ENCODE data around the gene CHRNA4. TPM values are rescaled to one million over a fixed set of nuclear protein-coding genes. Genes with fewer than 3 reads are reported as not detected.

Gene CHRNA4
- total RNA-seq, 1 donor = not detected

DNA sequence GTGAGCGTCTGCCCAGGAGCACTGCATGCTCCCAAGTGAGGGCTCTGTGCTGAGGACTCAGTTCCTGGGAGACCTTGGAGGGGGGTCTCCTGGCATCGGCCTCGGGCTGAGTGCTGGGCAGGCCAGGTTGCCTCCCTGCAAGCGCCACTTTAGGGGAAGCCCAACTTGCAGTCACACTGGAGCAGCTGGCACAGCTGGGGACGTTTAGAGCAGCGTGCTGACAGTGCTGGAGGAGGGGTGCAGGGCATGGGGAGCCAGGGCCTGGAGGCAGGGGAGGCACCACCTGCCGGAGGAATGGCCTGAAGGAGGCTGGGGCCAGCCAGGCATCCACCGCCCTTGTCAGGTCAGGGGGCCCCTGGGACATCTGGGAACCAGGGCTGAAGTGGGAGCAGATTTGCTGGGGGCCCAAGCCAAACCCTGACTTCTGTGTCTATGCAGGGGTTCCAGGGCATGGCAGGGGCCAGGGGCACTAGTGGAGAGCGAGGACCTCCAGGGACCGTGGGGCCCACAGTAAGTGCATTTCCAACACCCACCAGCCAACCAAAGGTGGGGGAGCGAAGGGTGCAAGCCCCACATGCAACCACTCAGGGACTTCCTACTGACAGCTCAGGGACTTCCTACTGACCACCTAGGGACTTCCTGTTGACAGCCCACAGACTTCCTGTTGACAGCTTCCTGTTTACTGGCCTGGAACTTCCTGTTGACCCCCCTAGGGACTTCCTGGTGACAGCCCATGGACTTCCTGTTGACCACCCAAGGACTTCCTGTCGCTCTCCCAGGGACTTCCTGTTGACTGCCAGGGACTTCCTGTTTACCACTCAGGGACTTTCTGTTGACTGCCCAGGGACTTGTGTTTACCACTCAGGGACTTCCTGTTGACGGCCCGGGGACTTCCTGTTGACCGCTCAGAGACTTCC, 34.6 kb downstream of the CHRNA4 start:
- H3K4me3 ChIP-seq (ENCODE audit: low read depth, low read length) = no peak overlapping the region
- no peak for DNase-seq (ENCODE audit: low read depth)
- TF ChIP-seq, protein P1, sequence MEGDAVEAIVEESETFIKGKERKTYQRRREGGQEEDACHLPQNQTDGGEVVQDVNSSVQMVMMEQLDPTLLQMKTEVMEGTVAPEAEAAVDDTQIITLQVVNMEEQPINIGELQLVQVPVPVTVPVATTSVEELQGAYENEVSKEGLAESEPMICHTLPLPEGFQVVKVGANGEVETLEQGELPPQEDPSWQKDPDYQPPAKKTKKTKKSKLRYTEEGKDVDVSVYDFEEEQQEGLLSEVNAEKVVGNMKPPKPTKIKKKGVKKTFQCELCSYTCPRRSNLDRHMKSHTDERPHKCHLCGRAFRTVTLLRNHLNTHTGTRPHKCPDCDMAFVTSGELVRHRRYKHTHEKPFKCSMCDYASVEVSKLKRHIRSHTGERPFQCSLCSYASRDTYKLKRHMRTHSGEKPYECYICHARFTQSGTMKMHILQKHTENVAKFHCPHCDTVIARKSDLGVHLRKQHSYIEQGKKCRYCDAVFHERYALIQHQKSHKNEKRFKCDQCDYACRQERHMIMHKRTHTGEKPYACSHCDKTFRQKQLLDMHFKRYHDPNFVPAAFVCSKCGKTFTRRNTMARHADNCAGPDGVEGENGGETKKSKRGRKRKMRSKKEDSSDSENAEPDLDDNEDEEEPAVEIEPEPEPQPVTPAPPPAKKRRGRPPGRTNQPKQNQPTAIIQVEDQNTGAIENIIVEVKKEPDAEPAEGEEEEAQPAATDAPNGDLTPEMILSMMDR (IDR thresholded peaks at IDR 0.05; ENCODE audit: insufficient read depth, low read length) = no peak

DNA sequence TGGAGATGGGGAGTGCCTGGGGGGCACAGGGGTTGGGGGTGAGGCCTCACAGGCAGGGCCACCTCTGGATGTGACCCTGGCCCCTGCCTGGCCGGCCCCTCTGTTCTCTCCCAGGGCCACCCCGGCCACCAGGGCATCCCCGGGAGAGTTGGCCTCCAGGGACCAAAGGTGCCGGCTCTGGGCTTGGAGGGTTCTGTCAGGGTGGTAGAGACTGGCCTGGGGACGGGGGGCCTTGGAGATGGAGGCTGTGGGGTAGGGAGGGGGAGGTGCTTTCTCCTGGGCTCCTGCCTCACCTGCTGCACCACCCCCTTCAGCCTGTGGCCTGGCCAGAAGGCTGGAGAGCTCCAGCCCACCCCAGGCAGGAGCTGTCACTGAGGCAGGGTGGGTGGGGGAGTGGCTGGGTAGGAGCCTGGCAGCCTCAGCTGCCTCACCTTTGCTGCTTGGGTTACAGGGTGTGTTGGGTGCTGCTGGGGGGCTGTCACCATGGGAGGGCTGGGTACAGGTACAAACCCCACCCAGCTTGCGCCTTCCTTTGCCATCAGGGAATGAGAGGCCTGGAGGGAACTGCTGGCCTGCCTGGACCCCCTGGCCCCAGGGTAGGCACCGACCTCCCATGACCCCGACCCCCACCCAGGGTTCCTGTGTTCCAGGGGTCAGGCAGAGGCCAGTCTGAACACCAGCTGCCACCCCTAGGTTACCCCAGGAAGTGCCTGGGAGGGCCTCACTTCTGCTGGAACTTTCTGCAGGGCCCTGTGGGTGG, 35.4 kb downstream of the CHRNA4 start:
- H3K4me3 ChIP-seq (ENCODE audit: low read depth, low read length) = no peak overlapping the region
- TF ChIP-seq, protein P1 (IDR thresholded peaks at IDR 0.05; ENCODE audit: insufficient read depth, low read length) = no peak
- DNase-seq (ENCODE audit: low read depth) = no peak

DNA sequence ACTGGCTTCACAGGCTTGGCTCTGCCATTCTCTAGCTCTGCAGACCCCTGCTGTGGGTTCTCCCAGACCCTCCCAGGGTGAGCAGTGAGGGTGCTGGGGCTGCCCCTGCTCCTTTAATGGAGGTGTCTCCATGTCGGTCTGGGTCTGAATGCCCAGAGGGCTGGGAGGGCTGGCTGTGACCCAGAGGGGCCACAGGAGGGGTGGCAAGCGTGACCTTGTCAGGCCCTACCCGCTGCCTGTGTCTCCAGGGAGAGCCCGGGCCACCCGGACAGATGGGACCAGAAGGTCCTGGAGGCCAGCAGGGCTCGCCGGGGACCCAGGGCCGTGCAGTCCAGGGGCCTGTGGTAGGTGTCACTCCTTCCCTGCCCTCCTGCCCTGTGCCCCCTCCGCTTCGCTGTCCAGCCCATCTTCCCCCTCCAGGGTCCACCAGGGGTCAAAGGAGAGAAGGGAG, 36.1 kb downstream of the CHRNA4 start:
- TF ChIP-seq, protein P1 (IDR thresholded peaks at IDR 0.05; ENCODE audit: insufficient read depth, low read length) = no peak
- H3K4me3 ChIP-seq (ENCODE audit: low read depth, low read length) = no peak overlapping the region
- DNase-seq (ENCODE audit: low read depth) = no peak

DNA sequence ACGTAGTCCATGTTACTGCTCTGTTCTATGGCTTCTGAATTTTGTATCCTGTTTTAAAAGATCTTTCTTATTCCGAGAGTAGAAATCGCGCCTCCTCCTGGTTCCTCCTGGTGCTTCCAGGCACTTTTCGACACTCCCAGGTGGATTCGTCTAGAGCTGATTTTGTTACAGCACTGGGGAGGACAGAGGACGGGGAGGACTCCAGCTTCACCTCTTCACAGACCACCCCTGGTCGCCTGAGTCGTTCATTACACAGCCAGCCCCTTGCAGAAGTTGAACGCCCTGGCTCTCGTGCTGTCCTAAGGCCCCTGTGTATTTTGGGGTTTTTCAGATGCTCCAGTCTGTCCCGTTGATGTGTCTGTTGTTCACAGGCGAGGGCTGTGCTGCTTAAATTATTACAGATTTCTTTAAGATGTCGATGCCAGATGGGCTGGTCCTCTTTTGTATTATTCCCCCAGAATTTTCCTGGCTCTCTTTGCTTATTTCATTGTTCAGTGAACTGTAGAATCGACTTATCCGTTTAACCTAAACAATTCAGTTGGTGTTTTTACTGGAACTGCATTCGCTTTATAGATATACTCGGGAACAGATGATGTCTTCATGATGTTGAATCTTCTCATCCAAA, 37.7 kb downstream of the CHRNA4 start:
- no peak for DNase-seq (ENCODE audit: low read depth)
- TF ChIP-seq, protein P1 (IDR thresholded peaks at IDR 0.05; ENCODE audit: insufficient read depth, low read length) = no peak
- no peak overlapping the region for H3K4me3 ChIP-seq (ENCODE audit: low read depth, low read length)

DNA sequence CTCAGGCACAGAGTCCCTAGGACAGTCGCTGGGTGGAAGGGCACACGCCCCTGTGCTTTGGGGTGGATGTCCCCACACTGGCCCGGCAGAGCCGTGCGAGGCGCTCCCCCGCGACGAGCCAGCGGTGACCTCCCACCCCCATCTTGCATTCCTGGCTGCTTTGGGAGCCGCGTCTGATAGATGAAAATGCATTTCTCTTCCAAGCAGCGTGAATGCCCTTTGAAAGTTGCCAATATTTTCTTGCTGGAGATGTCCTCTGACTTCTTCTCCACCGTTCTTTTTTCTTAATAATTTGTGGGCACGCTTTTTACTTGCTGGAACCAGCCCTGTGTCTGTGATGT, 38.2 kb downstream of the CHRNA4 start:
- no peak for DNase-seq (ENCODE audit: low read depth)
- TF ChIP-seq, protein P1 (IDR thresholded peaks at IDR 0.05; ENCODE audit: insufficient read depth, low read length) = no peak
- no peak overlapping the region for H3K4me3 ChIP-seq (ENCODE audit: low read depth, low read length)

DNA sequence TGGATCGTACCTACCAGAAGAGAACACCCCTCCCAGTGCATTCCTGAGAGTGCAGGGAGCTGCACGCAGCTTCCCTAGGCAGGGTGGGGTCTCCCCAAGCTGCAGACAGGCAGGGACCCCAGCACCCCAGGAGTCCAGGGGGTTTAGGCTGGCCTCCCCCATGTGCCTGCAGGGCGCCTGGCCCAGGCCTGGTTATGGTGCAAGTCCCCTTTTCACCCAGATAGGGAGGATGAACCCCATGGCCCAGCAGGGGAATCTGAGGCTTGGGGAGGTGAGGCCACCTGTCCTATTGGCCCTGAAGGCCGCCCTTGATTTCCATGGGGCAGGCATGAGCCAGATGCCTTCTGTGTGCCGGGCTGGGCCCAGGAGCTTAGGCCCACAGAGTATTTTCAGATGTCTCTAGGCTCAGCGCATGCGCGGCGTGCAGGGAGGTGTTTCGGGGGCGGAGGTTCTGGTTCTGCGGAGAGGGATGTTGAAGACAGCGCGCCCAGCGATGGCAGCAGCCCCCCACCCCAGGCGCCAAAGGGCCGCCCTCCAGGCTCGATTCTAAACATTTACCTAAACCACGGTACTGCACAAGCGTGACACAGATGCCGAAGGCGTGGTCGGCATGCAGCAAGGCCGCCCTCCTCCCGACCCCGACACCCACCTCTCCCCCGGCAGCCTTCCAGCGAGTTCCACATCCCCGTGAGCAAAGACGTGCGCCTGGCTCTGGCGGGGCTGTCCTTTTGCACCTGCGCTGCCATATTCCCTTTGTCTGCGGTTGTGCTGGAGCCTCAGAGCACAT, 38.8 kb downstream of the CHRNA4 start:
- TF ChIP-seq, protein P1 (IDR thresholded peaks at IDR 0.05; ENCODE audit: insufficient read depth, low read length) = no peak
- H3K4me3 ChIP-seq (ENCODE audit: low read depth, low read length) = no peak overlapping the region
- no peak for DNase-seq (ENCODE audit: low read depth)
